ENCODE measurements around the gene RBM28. TPM values are rescaled to one million over a fixed set of nuclear protein-coding genes. Genes with fewer than 3 reads are reported as not detected.

RBM28 gene
- polyA plus RNA-seq, 1 experiment = 14.8 TPM

DNA sequence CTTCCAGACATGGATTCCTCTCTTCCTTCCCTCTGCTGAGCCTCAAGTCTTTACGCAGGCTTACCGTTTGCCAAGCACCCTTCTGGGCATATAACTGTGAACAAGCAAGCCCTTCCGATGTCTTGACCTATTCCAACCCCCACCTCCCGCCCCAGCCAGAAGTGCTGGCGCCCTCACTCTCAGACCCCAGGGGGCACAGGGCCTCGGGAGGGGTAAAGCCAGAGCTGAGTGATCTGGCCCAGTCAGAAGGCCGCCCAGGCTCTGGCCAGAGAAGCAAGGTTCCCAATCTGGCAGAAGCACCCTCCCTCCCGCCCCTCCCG lies 16.6 kb upstream of the RBM28 start:
- Histone ChIP-seq H3K27me3 (ENCODE audit: control insufficient read depth, insufficient read depth, low read length) (peaks cover 50% of the 10 kb centered on the region), H3K4me3 (ENCODE audit: low read depth, low read length) (no peak overlapping the region), H3K36me3 (ENCODE audit: control insufficient read depth, insufficient read depth, low read length) (no peaks in the 10 kb centered on the region)
- TF ChIP-seq, protein P1, sequence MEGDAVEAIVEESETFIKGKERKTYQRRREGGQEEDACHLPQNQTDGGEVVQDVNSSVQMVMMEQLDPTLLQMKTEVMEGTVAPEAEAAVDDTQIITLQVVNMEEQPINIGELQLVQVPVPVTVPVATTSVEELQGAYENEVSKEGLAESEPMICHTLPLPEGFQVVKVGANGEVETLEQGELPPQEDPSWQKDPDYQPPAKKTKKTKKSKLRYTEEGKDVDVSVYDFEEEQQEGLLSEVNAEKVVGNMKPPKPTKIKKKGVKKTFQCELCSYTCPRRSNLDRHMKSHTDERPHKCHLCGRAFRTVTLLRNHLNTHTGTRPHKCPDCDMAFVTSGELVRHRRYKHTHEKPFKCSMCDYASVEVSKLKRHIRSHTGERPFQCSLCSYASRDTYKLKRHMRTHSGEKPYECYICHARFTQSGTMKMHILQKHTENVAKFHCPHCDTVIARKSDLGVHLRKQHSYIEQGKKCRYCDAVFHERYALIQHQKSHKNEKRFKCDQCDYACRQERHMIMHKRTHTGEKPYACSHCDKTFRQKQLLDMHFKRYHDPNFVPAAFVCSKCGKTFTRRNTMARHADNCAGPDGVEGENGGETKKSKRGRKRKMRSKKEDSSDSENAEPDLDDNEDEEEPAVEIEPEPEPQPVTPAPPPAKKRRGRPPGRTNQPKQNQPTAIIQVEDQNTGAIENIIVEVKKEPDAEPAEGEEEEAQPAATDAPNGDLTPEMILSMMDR (IDR thresholded peaks at IDR 0.05; ENCODE audit: insufficient read depth, low read depth, low read length) = no peak
- ChIA-PET POLR2A (no interaction called here), CTCF (interaction anchor here (3.1 to 5.0 kb wide), 2 partner anchors 11 to 26 kb away, joined by 17 to 29 read pairs; no protein-coding TSS in a partner anchor)
- no peak for DNase-seq (ENCODE audit: low read depth)

DNA sequence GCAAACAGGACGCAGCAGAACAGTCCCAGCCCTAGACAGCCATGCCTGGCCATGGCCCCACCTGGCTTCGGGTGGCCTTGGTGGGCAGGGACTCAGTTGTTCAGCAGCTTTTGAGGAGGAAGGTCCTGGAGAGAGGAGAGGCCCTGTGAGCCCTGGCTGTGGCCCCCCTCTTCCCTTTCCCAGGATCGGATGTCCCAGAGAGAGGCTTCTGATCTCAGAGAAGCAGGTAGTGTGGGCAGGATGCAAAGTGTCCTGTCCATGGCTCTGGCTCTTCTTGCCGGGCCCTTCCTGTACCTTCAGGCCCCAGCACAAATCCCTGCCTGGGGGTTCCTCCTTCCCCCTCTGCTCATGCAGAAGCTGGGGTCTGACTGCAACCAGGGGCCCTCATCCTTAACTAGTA lies 16.2 kb upstream of the RBM28 start:
- POLR2A ChIA-PET = no interaction called here
- no peaks in the 10 kb centered on the region for H3K36me3 ChIP-seq (ENCODE audit: control insufficient read depth, insufficient read depth, low read length)
- TF ChIP-seq, protein P1 (IDR thresholded peaks at IDR 0.05; ENCODE audit: insufficient read depth, low read depth, low read length) = no peak
- peaks cover 47% of the 10 kb centered on the region for H3K27me3 ChIP-seq (ENCODE audit: control insufficient read depth, insufficient read depth, low read length)
- no peak overlapping the region for H3K4me3 ChIP-seq (ENCODE audit: low read depth, low read length)
- no peak for DNase-seq (ENCODE audit: low read depth)
- CTCF ChIA-PET = interaction anchor here (1.5 to 5.0 kb wide), 3 partner anchors 11 to 27 kb away, joined by 4 to 29 read pairs (median 17); no protein-coding TSS in a partner anchor

- DNase-seq (ENCODE audit: low read depth) = no peak
Observed at GRCh38 chr7:128359336-128359735, 15.6 kb upstream of the RBM28 start.

DNA sequence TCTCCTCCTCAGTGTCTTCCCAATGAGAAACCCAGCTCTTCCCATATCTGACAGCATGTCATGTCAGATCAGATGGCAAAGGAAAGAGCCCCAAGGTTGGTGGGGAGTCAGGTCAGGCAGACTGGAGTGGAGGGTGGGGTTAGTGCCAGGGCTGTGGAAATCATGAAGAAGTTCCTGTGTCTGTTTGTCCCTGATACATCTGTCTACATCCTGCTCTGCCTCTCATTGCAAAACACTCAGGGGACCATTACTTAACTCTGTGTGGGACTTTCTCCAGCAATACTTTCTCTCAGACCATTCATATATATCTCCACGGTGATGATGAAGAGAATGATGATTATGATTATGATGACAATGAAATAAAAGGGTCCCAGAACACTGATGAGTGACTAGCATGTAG lies 14.5 kb upstream of the RBM28 start:
- no peak for DNase-seq (ENCODE audit: low read depth)
- ChIA-PET POLR2A (no interaction called here), CTCF (interaction anchor here (1.2 to 4.6 kb wide), 8 partner anchors 10 to 102 kb away, joined by 3 to 35 read pairs (median 6); no protein-coding TSS in a partner anchor)
- TF ChIP-seq, protein P1 (IDR thresholded peaks at IDR 0.05; ENCODE audit: insufficient read depth, low read depth, low read length) = no peak
- Histone ChIP-seq H3K4me3 (ENCODE audit: low read depth, low read length) (no peak overlapping the region), H3K36me3 (ENCODE audit: control insufficient read depth, insufficient read depth, low read length) (no peaks in the 10 kb centered on the region), H3K27me3 (ENCODE audit: control insufficient read depth, insufficient read depth, low read length) (peaks cover 49% of the 10 kb centered on the region)

More at GRCh38 chr7:128359336-128359735, 15.6 kb upstream of the RBM28 start:
- ChIA-PET CTCF (interaction anchor here (1.5 to 4.6 kb wide), 4 partner anchors 11 to 31 kb away, joined by 4 to 35 read pairs (median 4); no protein-coding TSS in a partner anchor), POLR2A (no interaction called here)
- Histone ChIP-seq H3K27me3 (ENCODE audit: control insufficient read depth, insufficient read depth, low read length) (peaks cover 48% of the 10 kb centered on the region), H3K4me3 (ENCODE audit: low read depth, low read length) (no peak overlapping the region), H3K36me3 (ENCODE audit: control insufficient read depth, insufficient read depth, low read length) (no peaks in the 10 kb centered on the region)
- TF ChIP-seq, protein P1 (IDR thresholded peaks at IDR 0.05; ENCODE audit: insufficient read depth, low read depth, low read length) = no peak

- TF ChIP-seq, protein P1 (IDR thresholded peaks at IDR 0.05; ENCODE audit: insufficient read depth, low read depth, low read length) = no peak
- Histone ChIP-seq H3K36me3 (ENCODE audit: control insufficient read depth, insufficient read depth, low read length) (no peaks in the 10 kb centered on the region), H3K4me3 (ENCODE audit: low read depth, low read length) (no peak overlapping the region), H3K27me3 (ENCODE audit: control insufficient read depth, insufficient read depth, low read length) (peaks cover 51% of the 10 kb centered on the region)
- ChIA-PET POLR2A (no interaction called here), CTCF (interaction anchor here (0.7 to 4.6 kb wide), 6 partner anchors 9 to 31 kb away, joined by 3 to 35 read pairs (median 6); no protein-coding TSS in a partner anchor)
- no peak for DNase-seq (ENCODE audit: low read depth)
Observed at GRCh38 chr7:128357217-128357613, 13.5 kb upstream of the RBM28 start.
